PC-3 (cell line): ENCODE data around the gene MYO5C.

Source experiments
- CTCF ChIP-seq: fragments of 300-600 bp; sonication (generic); conservative IDR thresholded peaks from 2 replicates; pipeline ENCODE4 v1.5.1; 2017; ENCODE audit warnings: antibody characterized with exemption, low read depth, mild to moderate bottlenecking, low read length
- EZH2 ChIP-seq: fragments of 300-600 bp; sonication (generic); IDR thresholded peaks from one replicate; pipeline ENCODE4 v1.6.1; 2017; ENCODE audit warnings: antibody characterized with exemption, mild to moderate bottlenecking, low read length; ENCODE audit not compliant: unreplicated experiment

GRCh38 chr15:52200831-52201365, 94.7 kb downstream of the MYO5C start:
- TF ChIP-seq CTCF, result no peak
- no peak for TF ChIP-seq EZH2
